Measurements from ENCODE around the gene AMN. TPM values are rescaled to one million over a fixed set of nuclear protein-coding genes. Genes with fewer than 3 reads are reported as not detected.

The AMN gene
- polyA plus RNA-seq, 4 donors: 71.0 to 467 (median 402) TPM

GRCh38 chr14:102971836-102972606, 49.6 kb downstream of the AMN start:
- WGBS, 3 donors: 93 to 95% (median 95%) methylated on average over 25 of the region's 25 CpGs
- no peaks in the 10 kb centered on the region for H3K4me1 ChIP-seq (ENCODE audit: control insufficient read depth in 3 of 3, insufficient read depth in 2 of 3, low read depth in 1 of 3, low read length in 2 of 3)
- H3K9me3 ChIP-seq (ENCODE audit: control insufficient read depth in 2 of 2, insufficient read depth in 1 of 2, low read depth in 1 of 2, low read length in 1 of 2): no peaks in the 10 kb centered on the region
- DNase-seq (no peak), FAIRE-seq (no peak)
- H3K36me3 ChIP-seq (ENCODE audit: control insufficient read depth in 3 of 3, insufficient read depth in 2 of 3, low read depth in 1 of 3, low read length in 3 of 3): peaks cover 31 to 88% (median 33%) of the 10 kb centered on the region in 3 donors
- no peak overlapping the region for H3K4me3 ChIP-seq (ENCODE audit: low read depth in 1 of 3, low read length in 3 of 3)
- H3K27me3 ChIP-seq (ENCODE audit: control insufficient read depth in 3 of 3, insufficient read depth in 3 of 3, low read length in 3 of 3): no peaks in the 10 kb centered on the region
- no peak overlapping the region for H3K27ac ChIP-seq (ENCODE audit: low read depth in 1 of 3, low read length in 2 of 3)

- Histone ChIP-seq H3K9me3 (ENCODE audit: control insufficient read depth in 2 of 2, insufficient read depth in 1 of 2, low read depth in 1 of 2, low read length in 1 of 2) (no peaks in the 10 kb centered on the region), H3K36me3 (ENCODE audit: control insufficient read depth in 3 of 3, insufficient read depth in 2 of 3, low read depth in 1 of 3, low read length in 3 of 3) (peaks cover 23 to 92% (median 32%) of the 10 kb centered on the region in 3 donors), H3K27me3 (ENCODE audit: control insufficient read depth in 3 of 3, insufficient read depth in 3 of 3, low read length in 3 of 3) (no peaks in the 10 kb centered on the region), H3K4me1 (ENCODE audit: control insufficient read depth in 3 of 3, insufficient read depth in 2 of 3, low read depth in 1 of 3, low read length in 2 of 3) (no peaks in the 10 kb centered on the region), H3K27ac (ENCODE audit: low read depth in 1 of 3, low read length in 2 of 3) (no peak overlapping the region), H3K4me3 (ENCODE audit: low read depth in 1 of 3, low read length in 3 of 3) (no peak overlapping the region)
- DNase-seq (no peak), FAIRE-seq (no peak)
- WGBS, 3 donors: 74 to 80% (median 79%) methylated on average over 21 to 22 of the region's 22 CpGs
Measured at GRCh38 chr14:102973706-102974285, 51.3 kb downstream of the AMN start.

DNA sequence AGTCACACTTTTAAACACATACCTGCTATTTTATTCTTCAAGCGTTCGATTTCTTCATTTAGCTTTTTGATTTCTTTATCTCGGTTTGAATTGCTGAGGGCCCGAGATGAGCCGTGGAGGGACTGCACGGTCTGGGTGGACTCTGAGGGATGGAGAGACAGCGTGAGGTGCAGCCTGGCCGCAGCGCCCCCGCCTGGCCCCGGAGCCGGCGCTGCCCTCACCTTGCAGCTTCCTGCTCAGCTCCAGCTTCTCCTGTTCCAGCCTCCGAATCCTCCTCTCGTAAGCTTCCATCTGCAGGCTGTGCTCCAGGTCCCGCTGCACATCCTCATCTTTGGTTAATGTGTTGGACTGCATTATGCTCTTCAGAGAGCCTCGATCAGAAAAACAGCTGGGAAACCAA, 53.2 kb downstream of the AMN start:
- no peak for FAIRE-seq
- Histone ChIP-seq H3K36me3 (ENCODE audit: control insufficient read depth in 3 of 3, insufficient read depth in 2 of 3, low read depth in 1 of 3, low read length in 3 of 3) (peaks cover 9 to 89% (median 27%) of the 10 kb centered on the region in 3 donors), H3K4me1 (ENCODE audit: control insufficient read depth in 3 of 3, insufficient read depth in 2 of 3, low read depth in 1 of 3, low read length in 2 of 3) (no peaks in the 10 kb centered on the region), H3K27me3 (ENCODE audit: control insufficient read depth in 3 of 3, insufficient read depth in 3 of 3, low read length in 3 of 3) (no peaks in the 10 kb centered on the region), H3K4me3 (ENCODE audit: low read depth in 1 of 3, low read length in 3 of 3) (no peak overlapping the region), H3K27ac (ENCODE audit: low read depth in 1 of 3, low read length in 2 of 3) (no peak overlapping the region), H3K9me3 (ENCODE audit: control insufficient read depth in 2 of 2, insufficient read depth in 1 of 2, low read depth in 1 of 2, low read length in 1 of 2) (no peaks in the 10 kb centered on the region)
- WGBS, 3 donors: 90 to 95% (median 93%) methylated on average over 17 of the region's 17 CpGs
- DNase-seq: no peak

DNA sequence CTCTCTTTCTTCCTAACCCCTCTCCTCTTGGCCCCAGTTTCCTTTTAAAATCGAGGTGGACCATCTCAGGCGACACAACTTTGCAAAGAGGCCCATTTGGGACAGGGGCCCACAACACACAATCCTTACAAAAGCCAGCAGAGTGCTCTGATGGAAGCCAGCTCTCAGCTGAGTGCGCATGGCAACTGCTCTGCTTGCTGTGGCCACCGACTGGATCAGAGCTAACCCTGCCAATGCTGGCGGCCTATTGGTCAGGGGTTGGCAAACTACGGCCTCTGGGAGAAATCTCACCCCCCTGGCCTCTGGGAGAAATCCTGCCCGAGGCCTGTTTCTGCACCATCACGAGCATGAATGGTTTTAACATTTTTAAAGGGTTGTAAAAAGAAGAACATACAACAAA, 55.0 kb downstream of the AMN start:
- Histone ChIP-seq H3K27me3 (ENCODE audit: control insufficient read depth in 3 of 3, insufficient read depth in 3 of 3, low read length in 3 of 3) (no peaks in the 10 kb centered on the region), H3K4me1 (ENCODE audit: control insufficient read depth in 3 of 3, insufficient read depth in 2 of 3, low read depth in 1 of 3, low read length in 2 of 3) (no peaks in the 10 kb centered on the region), H3K9me3 (ENCODE audit: control insufficient read depth in 2 of 2, insufficient read depth in 1 of 2, low read depth in 1 of 2, low read length in 1 of 2) (no peaks in the 10 kb centered on the region), H3K27ac (ENCODE audit: low read depth in 1 of 3, low read length in 2 of 3) (no peak overlapping the region), H3K4me3 (ENCODE audit: low read depth in 1 of 3, low read length in 3 of 3) (no peak overlapping the region), H3K36me3 (ENCODE audit: control insufficient read depth in 3 of 3, insufficient read depth in 2 of 3, low read depth in 1 of 3, low read length in 3 of 3) (peaks cover 9 to 91% (median 20%) of the 10 kb centered on the region in 3 donors)
- WGBS, 3 donors: 88 to 90% (median 89%) methylated on average over 8 of the region's 8 CpGs
- no peak for FAIRE-seq
- no peak for DNase-seq

GRCh38 chr14:102979406-102979805, 56.9 kb downstream of the AMN start:
- WGBS, 3 donors: 89 to 93% (median 89%) methylated on average over 9 of the region's 9 CpGs

GRCh38 chr14:102980409-102980810, 57.9 kb downstream of the AMN start:
- DNase-seq (no peak), FAIRE-seq (no peak)
- Histone ChIP-seq H3K27ac (ENCODE audit: low read depth in 1 of 3, low read length in 2 of 3) (no peak overlapping the region), H3K4me3 (ENCODE audit: low read depth in 1 of 3, low read length in 3 of 3) (no peak overlapping the region), H3K36me3 (ENCODE audit: control insufficient read depth in 3 of 3, insufficient read depth in 2 of 3, low read depth in 1 of 3, low read length in 3 of 3) (peaks cover 3 to 91% (median 9%) of the 10 kb centered on the region in 3 donors), H3K27me3 (ENCODE audit: control insufficient read depth in 3 of 3, insufficient read depth in 3 of 3, low read length in 3 of 3) (no peaks in the 10 kb centered on the region), H3K4me1 (ENCODE audit: control insufficient read depth in 3 of 3, insufficient read depth in 2 of 3, low read depth in 1 of 3, low read length in 2 of 3) (no peaks in the 10 kb centered on the region), H3K9me3 (ENCODE audit: control insufficient read depth in 2 of 2, insufficient read depth in 1 of 2, low read depth in 1 of 2, low read length in 1 of 2) (no peaks in the 10 kb centered on the region)
- WGBS, 3 donors: 76 to 85% (median 82%) methylated on average over 8 of the region's 8 CpGs

More at GRCh38 chr14:102979406-102979805, 56.9 kb downstream of the AMN start:
- Histone ChIP-seq H3K4me3 (ENCODE audit: low read depth in 1 of 3, low read length in 3 of 3) (no peak overlapping the region), H3K9me3 (ENCODE audit: control insufficient read depth in 2 of 2, insufficient read depth in 1 of 2, low read depth in 1 of 2, low read length in 1 of 2) (no peaks in the 10 kb centered on the region), H3K36me3 (ENCODE audit: control insufficient read depth in 3 of 3, insufficient read depth in 2 of 3, low read depth in 1 of 3, low read length in 3 of 3) (peaks cover 3 to 88% (median 9%) of the 10 kb centered on the region in 3 donors), H3K4me1 (ENCODE audit: control insufficient read depth in 3 of 3, insufficient read depth in 2 of 3, low read depth in 1 of 3, low read length in 2 of 3) (no peaks in the 10 kb centered on the region), H3K27me3 (ENCODE audit: control insufficient read depth in 3 of 3, insufficient read depth in 3 of 3, low read length in 3 of 3) (no peaks in the 10 kb centered on the region), H3K27ac (ENCODE audit: low read depth in 1 of 3, low read length in 2 of 3) (no peak overlapping the region)
- FAIRE-seq (no peak), DNase-seq (no peak)

Other genes with a start within 250 kb of the AMN start
- 10 to 100 TPM in 1 of 4 donors, 1 to 10 TPM in 3; 4.0 to 17.9 (median 8.5) TPM for gene TRAF3, start 145.2 kb upstream of the AMN start, polyA plus RNA-seq
- gene CDC42BPB, start 134.9 kb downstream of the AMN start, polyA plus RNA-seq: 10 to 100 TPM; 29.2 to 69.4 (median 39.5) TPM
- gene LBHD2, start 161.5 kb downstream of the AMN start, polyA plus RNA-seq: not detected
- gene EXOC3L4, start 172.1 kb downstream of the AMN start, polyA plus RNA-seq: 100 to 1,000 TPM in 1 of 4 donors, 10 to 100 TPM in 3; 26.1 to 110 (median 60.4) TPM
- 10 to 100 TPM in 3 of 4 donors, 1 to 10 TPM in 1; 7.2 to 42.9 (median 15.4) TPM for gene TNFAIP2, start 200.8 kb downstream of the AMN start, polyA plus RNA-seq